Measurements from ENCODE around the gene KCNH3. TPM values are rescaled to one million over a fixed set of nuclear protein-coding genes. Genes with fewer than 3 reads are reported as not detected.
"Not testable (repeated sequence)": the region's sequence is repeated elsewhere in the genome, so short reads cannot be mapped to it uniquely, and the experiment has no call there.

The KCNH3 gene
- total and polyA plus RNA-seq, 2 of the 13 experiments (the other 11 are each of a cell fraction or from before 2014, with no cell fraction given), result 0.01 to 0.07 TPM

DNA sequence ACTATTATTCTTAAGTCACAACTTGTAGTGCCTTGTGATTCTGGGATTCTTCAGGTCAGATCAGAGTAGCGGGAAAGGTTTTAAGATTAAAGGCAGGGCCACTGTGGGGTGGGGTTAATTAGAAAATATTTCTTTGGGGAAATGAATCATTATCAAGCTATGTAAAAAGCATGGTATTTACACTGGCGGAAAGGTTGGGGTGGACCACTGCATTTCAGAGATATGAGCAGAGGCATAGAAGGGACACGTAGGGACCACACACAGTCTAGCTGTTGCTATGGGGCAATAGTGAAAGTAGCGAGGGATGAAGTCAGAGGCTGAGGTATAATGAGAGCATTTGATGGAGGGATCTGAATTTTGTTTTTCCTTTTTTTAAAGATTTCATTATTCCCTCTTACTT lies 31.7 kb upstream of the KCNH3 start:
- CTCF ChIA-PET (ENCODE audit: low intra/inter-chr PET ratio, low total read pairs), result no interaction called here
- POLR2A ChIA-PET, result no interaction called here
- H3K9ac ChIP-seq (ENCODE audit: insufficient read depth, low read depth, low read length), result no peak overlapping the region

DNA sequence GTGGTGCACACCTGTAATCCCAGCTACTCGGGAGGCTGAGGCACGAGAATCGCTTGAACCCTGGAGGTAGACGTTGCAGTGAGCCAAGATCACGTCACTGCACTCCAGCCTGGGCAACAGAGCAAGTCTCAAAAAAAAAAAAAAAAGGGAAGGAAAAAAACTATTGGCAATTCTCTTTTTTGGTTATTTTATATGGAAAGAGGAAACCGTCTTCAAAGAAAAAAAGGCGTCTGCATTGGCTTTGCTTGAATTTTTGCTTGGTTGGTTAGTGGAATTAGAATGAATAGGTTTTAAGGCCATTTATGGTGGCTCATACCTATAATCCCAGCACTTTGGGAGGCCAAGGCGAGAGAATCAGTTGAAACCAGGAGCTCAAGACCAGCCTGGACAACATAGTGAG lies 29.1 kb upstream of the KCNH3 start:
- intact Hi-C loops (cut with micrococcal nuclease; ENCODE audit: unreplicated experiment); H3K9me3 ChIP-seq (ENCODE audit: low read length); BruUV-seq (replicated peaks); H3K27me3 ChIP-seq (ENCODE audit: control insufficient read depth in 1 of 2, insufficient read depth in 2 of 2, low read length in 2 of 2); H3K36me3 ChIP-seq (replicated peaks in 1 of 2; ENCODE audit: control insufficient read depth in 1 of 2, insufficient read depth in 2 of 2, low read length in 2 of 2); DNase-seq (ENCODE audit: low spot score); H2AFZ ChIP-seq (ENCODE audit: low read length); H3K4me3 ChIP-seq (replicated peaks in 1 of 3; ENCODE audit: insufficient read depth in 1 of 3, low read depth in 2 of 3, low read length in 3 of 3); H3K4me2 ChIP-seq (ENCODE audit: low read depth, low read length); in situ Hi-C loops (cut with HindIII; ENCODE audit: extremely low pct_ligation_motif_present, low pct_unique_long_range_greater_than_20kb); FAIRE-seq; ATAC-seq; H3K9ac ChIP-seq (ENCODE audit: insufficient read depth, low read depth, low read length); H3K27ac ChIP-seq (ENCODE audit: extremely low read length, insufficient read depth, low read length); H4K20me1 ChIP-seq (ENCODE audit: insufficient read depth, low read length); CTCF ChIA-PET (ENCODE audit: low intra/inter-chr PET ratio, low total read pairs); H3K79me2 ChIP-seq (ENCODE audit: insufficient read depth, low read length): not testable (repeated sequence)
- POLR2A ChIA-PET, result interaction anchor here (0.6 to 1.9 kb wide), 2 partner anchors 143 to 231 kb away, joined by 3 to 6 read pairs; partner anchors contain the start of gene SPATS2
- peaks cover 24% of the 10 kb centered on the region for H3K4me1 ChIP-seq (ENCODE audit: insufficient read depth, low read length)
- WGBS (ENCODE audit: low lambda C conversion rate), result 97% methylated on average over 8 of the region's 8 CpGs

More for the DNA sequence above, 31.7 kb upstream of the KCNH3 start:
- no TSS peak for BruUV-seq (replicated peaks)
- no peak overlapping the region for H3K27ac ChIP-seq (ENCODE audit: extremely low read length, insufficient read depth, low read length)
- ATAC-seq (no peak), FAIRE-seq (no peak), DNase-seq (ENCODE audit: low spot score) (no peak)
- TF ChIP-seq EED (CRISPR knock-in tag; IDR thresholded peaks at IDR 0.05) (no peak), POLR2AphosphoS2 (IDR thresholded peaks at IDR 0.05; ENCODE audit: low read depth, low read length) (no peak), E2F2 (CRISPR knock-in tag; IDR thresholded peaks at IDR 0.05; ENCODE audit: borderline replicate concordance) (no peak), ARNT2 (CRISPR knock-in tag; IDR thresholded peaks at IDR 0.05; ENCODE audit: low read depth) (no peak), ZBTB1 (CRISPR knock-in tag; IDR thresholded peaks at IDR 0.05; ENCODE audit: borderline replicate concordance) (no peak), ZNF446 (CRISPR knock-in tag; IDR thresholded peaks at IDR 0.05) (no peak), SRF (IDR thresholded peaks at IDR 0.05; ENCODE audit: low read depth, low read length) (no peak), ZBTB38 (CRISPR knock-in tag; IDR thresholded peaks at IDR 0.05) (no peak), RARG (CRISPR knock-in tag; IDR thresholded peaks at IDR 0.05; ENCODE audit: low read depth) (no peak), ZNF343 (CRISPR knock-in tag; IDR thresholded peaks at IDR 0.05) (no peak), ZFP1 (CRISPR knock-in tag; IDR thresholded peaks at IDR 0.05) (no peak), SNAI1 (CRISPR knock-in tag; IDR thresholded peaks at IDR 0.05; ENCODE audit: borderline replicate concordance) (no peak), TFAP4 (IDR thresholded peaks at IDR 0.05; ENCODE audit: borderline replicate concordance, low read depth) (no peak), ZNF572 (CRISPR knock-in tag; IDR thresholded peaks at IDR 0.05) (no peak)
- TF ChIP-seq, protein P1, sequence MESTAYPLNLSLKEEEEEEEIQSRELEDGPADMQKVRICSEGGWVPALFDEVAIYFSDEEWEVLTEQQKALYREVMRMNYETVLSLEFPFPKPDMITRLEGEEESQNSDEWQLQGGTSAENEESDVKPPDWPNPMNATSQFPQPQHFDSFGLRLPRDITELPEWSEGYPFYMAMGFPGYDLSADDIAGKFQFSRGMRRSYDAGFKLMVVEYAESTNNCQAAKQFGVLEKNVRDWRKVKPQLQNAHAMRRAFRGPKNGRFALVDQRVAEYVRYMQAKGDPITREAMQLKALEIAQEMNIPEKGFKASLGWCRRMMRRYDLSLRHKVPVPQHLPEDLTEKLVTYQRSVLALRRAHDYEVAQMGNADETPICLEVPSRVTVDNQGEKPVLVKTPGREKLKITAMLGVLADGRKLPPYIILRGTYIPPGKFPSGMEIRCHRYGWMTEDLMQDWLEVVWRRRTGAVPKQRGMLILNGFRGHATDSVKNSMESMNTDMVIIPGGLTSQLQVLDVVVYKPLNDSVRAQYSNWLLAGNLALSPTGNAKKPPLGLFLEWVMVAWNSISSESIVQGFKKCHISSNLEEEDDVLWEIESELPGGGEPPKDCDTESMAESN (CRISPR knock-in tag; conservative IDR thresholded peaks at IDR 0.05), result no peak
- peaks cover 2 to 12% of the 10 kb centered on the region in 2 experiments for H3K36me3 ChIP-seq (replicated peaks in 1 of 2; ENCODE audit: control insufficient read depth in 1 of 2, insufficient read depth in 2 of 2, low read length in 2 of 2)
- H3K9me3 ChIP-seq (ENCODE audit: low read length), result no peaks in the 10 kb centered on the region
- intact Hi-C loops (cut with micrococcal nuclease; ENCODE audit: unreplicated experiment) (no loop called here), in situ Hi-C loops (cut with HindIII; ENCODE audit: extremely low pct_ligation_motif_present, low pct_unique_long_range_greater_than_20kb) (no loop called here)
- no peak overlapping the region for H2AFZ ChIP-seq (ENCODE audit: low read length)
- no peak overlapping the region for H3K4me2 ChIP-seq (ENCODE audit: low read depth, low read length)
- H3K4me1 ChIP-seq (ENCODE audit: insufficient read depth, low read length), result peaks cover 24% of the 10 kb centered on the region
- no peaks in the 10 kb centered on the region for H3K27me3 ChIP-seq (ENCODE audit: control insufficient read depth in 1 of 2, insufficient read depth in 2 of 2, low read length in 2 of 2)
- H3K4me3 ChIP-seq (replicated peaks in 1 of 3; ENCODE audit: insufficient read depth in 1 of 3, low read depth in 2 of 3, low read length in 3 of 3), result no peak overlapping the region
- 98% methylated on average over 4 of the region's 4 CpGs for WGBS (ENCODE audit: low lambda C conversion rate)
- no peaks in the 10 kb centered on the region for H3K79me2 ChIP-seq (ENCODE audit: insufficient read depth, low read length)
- H4K20me1 ChIP-seq (ENCODE audit: insufficient read depth, low read length), result no peaks in the 10 kb centered on the region

All from HepG2 (cell line).